GM12878 (cell line): ENCODE measurements around the gene SPTBN2.
"Not testable (repeated sequence)": the region's sequence is repeated elsewhere in the genome, so short reads cannot be mapped to it uniquely, and the experiment has no call there.

ENCODE experiments used
- RBBP5 ChIP-seq: fragments of 200-600 bp; sonication (generic); conservative IDR thresholded peaks from 2 replicates; pipeline ENCODE4 v1.6.1; 2016
- TF ChIP-seq, protein P1 (sequence below): fragments of 450-650 bp; IDR thresholded peaks from 2 replicates; pipeline ENCODE4 v1.6.1; 2016; ENCODE audit warnings: mild to moderate bottlenecking
- TF ChIP-seq, protein P2 (sequence below): IDR thresholded peaks from 2 replicates; pipeline ENCODE4 v1.6.1; 2012; ENCODE audit warnings: mild to moderate bottlenecking, low read depth, low read length
- TF ChIP-seq, protein P3 (sequence below): IDR thresholded peaks from 2 replicates; pipeline ENCODE4 v1.6.1; 2011; ENCODE audit warnings: mild to moderate bottlenecking, low read depth, low read length, moderate library complexity; ENCODE audit not compliant: insufficient replicate concordance
- TF ChIP-seq, protein P4 (sequence below), 3 experiments: IDR thresholded peaks in 2 of 3; conservative IDR thresholded peaks in 1 of 3; 2 replicates each; pipeline ENCODE4 v1.5.1; 2011; ENCODE audit warnings: low read depth in 3 of 3, low read length in 3 of 3, mild to moderate bottlenecking in 3 of 3, control low read depth in 2 of 3, moderate library complexity in 2 of 3, inconsistent platforms in 1 of 3, mixed read lengths in 1 of 3; ENCODE audit not compliant: control insufficient read depth in 2 of 3, insufficient read depth in 1 of 3; ENCODE audit errors: extremely low read depth in 1 of 3
- TF ChIP-seq, protein P5 (sequence below): IDR thresholded peaks from 2 replicates; pipeline ENCODE4 v1.6.1; 2012; ENCODE audit warnings: low read depth, low read length, improper control_type of control experiment

DNA sequence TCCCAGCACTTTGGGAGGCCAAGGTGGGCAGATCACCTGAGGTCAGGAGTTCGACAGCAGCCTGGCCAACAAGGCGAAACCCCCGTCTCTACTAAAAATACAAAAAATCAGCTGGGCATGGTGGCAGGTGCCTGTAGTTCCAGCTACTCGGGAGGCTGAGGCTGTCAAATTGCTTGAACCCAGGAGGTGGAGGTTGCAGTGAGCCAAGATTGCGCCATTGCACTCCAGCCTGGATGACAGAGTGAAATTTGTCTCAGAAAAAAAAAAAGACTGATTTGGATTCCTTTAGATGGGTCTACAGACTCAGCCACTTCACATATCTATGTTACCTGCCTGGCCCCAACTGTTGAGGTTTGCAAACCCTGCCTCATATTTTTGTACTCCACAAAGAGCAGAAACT is 4.8 kb downstream of the SPTBN2 start:
- TF ChIP-seq, protein P1, sequence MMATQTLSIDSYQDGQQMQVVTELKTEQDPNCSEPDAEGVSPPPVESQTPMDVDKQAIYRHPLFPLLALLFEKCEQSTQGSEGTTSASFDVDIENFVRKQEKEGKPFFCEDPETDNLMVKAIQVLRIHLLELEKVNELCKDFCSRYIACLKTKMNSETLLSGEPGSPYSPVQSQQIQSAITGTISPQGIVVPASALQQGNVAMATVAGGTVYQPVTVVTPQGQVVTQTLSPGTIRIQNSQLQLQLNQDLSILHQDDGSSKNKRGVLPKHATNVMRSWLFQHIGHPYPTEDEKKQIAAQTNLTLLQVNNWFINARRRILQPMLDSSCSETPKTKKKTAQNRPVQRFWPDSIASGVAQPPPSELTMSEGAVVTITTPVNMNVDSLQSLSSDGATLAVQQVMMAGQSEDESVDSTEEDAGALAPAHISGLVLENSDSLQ = not testable (repeated sequence)
- TF ChIP-seq, protein P2, sequence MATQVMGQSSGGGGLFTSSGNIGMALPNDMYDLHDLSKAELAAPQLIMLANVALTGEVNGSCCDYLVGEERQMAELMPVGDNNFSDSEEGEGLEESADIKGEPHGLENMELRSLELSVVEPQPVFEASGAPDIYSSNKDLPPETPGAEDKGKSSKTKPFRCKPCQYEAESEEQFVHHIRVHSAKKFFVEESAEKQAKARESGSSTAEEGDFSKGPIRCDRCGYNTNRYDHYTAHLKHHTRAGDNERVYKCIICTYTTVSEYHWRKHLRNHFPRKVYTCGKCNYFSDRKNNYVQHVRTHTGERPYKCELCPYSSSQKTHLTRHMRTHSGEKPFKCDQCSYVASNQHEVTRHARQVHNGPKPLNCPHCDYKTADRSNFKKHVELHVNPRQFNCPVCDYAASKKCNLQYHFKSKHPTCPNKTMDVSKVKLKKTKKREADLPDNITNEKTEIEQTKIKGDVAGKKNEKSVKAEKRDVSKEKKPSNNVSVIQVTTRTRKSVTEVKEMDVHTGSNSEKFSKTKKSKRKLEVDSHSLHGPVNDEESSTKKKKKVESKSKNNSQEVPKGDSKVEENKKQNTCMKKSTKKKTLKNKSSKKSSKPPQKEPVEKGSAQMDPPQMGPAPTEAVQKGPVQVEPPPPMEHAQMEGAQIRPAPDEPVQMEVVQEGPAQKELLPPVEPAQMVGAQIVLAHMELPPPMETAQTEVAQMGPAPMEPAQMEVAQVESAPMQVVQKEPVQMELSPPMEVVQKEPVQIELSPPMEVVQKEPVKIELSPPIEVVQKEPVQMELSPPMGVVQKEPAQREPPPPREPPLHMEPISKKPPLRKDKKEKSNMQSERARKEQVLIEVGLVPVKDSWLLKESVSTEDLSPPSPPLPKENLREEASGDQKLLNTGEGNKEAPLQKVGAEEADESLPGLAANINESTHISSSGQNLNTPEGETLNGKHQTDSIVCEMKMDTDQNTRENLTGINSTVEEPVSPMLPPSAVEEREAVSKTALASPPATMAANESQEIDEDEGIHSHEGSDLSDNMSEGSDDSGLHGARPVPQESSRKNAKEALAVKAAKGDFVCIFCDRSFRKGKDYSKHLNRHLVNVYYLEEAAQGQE = not testable (repeated sequence)
- TF ChIP-seq, protein P3, sequence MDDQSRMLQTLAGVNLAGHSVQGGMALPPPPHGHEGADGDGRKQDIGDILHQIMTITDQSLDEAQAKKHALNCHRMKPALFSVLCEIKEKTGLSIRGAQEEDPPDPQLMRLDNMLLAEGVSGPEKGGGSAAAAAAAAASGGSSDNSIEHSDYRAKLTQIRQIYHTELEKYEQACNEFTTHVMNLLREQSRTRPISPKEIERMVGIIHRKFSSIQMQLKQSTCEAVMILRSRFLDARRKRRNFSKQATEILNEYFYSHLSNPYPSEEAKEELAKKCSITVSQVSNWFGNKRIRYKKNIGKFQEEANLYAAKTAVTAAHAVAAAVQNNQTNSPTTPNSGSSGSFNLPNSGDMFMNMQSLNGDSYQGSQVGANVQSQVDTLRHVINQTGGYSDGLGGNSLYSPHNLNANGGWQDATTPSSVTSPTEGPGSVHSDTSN = not testable (repeated sequence)
- TF ChIP-seq RBBP5 = not testable (repeated sequence)
- TF ChIP-seq, protein P4, sequence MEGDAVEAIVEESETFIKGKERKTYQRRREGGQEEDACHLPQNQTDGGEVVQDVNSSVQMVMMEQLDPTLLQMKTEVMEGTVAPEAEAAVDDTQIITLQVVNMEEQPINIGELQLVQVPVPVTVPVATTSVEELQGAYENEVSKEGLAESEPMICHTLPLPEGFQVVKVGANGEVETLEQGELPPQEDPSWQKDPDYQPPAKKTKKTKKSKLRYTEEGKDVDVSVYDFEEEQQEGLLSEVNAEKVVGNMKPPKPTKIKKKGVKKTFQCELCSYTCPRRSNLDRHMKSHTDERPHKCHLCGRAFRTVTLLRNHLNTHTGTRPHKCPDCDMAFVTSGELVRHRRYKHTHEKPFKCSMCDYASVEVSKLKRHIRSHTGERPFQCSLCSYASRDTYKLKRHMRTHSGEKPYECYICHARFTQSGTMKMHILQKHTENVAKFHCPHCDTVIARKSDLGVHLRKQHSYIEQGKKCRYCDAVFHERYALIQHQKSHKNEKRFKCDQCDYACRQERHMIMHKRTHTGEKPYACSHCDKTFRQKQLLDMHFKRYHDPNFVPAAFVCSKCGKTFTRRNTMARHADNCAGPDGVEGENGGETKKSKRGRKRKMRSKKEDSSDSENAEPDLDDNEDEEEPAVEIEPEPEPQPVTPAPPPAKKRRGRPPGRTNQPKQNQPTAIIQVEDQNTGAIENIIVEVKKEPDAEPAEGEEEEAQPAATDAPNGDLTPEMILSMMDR (IDR thresholded peaks at IDR 0.05 in 2 of 3, conservative IDR thresholded peaks at IDR 0.05 in 1 of 3; ENCODE audit: control insufficient read depth in 2 of 3, extremely low read depth in 1 of 3, insufficient read depth in 1 of 3, low read depth in 3 of 3, low read length in 3 of 3) = not testable (repeated sequence)
- TF ChIP-seq, protein P5, sequence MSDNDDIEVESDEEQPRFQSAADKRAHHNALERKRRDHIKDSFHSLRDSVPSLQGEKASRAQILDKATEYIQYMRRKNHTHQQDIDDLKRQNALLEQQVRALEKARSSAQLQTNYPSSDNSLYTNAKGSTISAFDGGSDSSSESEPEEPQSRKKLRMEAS = not testable (repeated sequence)
